Measurements from ENCODE around the gene XCL1.

DNA sequence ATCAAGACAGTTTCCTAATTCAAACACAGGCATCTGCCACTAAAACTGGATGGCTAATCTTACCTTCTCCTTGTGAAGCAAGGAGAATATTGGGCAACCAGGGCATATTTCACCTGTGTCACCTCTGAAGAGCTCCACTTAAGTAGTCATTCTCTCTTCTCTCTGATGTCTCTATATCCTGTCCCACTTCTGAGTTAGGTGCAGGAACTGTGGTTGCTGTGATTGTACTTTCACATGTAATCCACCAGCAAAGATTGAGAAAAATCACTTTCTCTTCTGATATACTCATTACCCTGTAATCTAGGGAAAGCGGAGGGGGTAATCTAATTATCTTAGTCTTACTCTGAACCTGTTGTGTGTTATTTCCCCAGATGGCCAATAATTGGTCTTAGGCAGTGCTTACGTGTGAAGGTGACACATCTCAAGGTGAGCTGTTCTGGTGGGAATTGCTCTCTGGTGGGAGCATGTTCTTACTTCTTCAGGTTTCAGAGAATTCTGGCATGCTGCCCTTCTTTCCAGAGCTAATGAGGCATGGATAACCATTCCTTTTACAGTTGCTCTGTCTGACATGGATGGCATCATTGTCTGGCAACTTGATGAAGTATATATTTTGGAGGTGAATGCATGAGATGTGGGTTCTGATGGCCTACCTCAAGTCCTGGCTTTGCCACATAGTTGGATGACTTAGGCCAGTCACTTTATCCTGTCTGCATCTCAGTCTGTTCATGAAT, 44.6 kb upstream of the XCL1 start:
- TF ChIP-seq POLR2A (IDR thresholded peaks at IDR 0.05) = no peak
- TF ChIP-seq, protein P1, sequence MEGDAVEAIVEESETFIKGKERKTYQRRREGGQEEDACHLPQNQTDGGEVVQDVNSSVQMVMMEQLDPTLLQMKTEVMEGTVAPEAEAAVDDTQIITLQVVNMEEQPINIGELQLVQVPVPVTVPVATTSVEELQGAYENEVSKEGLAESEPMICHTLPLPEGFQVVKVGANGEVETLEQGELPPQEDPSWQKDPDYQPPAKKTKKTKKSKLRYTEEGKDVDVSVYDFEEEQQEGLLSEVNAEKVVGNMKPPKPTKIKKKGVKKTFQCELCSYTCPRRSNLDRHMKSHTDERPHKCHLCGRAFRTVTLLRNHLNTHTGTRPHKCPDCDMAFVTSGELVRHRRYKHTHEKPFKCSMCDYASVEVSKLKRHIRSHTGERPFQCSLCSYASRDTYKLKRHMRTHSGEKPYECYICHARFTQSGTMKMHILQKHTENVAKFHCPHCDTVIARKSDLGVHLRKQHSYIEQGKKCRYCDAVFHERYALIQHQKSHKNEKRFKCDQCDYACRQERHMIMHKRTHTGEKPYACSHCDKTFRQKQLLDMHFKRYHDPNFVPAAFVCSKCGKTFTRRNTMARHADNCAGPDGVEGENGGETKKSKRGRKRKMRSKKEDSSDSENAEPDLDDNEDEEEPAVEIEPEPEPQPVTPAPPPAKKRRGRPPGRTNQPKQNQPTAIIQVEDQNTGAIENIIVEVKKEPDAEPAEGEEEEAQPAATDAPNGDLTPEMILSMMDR (IDR thresholded peaks at IDR 0.05) = no peak
